Measurements from ENCODE around the gene TMEM150A.

DNA sequence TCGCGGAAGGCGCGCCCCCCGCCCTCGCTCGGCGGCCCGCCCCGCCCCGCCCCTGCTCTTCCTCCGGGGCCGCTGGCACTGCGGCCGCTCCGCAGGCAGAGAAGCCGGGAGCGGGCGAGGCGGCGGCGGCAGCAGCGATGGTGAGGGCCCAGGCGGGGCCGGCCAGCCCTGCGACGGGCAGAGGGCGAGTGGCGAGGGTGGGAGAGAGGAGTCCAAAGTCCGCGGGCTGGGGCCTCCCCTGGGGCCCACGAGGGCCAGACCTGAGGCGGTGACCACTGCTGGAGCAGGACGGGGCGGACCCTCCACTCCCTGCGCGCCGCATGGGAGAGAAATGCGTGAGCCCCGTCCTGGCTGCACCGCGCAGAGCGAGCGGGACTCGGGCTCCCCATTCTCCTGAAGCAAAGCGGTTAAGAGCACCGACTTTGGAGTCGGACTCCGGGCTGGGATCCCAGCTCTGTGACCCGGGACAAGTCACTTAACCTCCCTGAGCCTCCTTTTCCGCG is 18.1 kb downstream of the TMEM150A start, which contains the start of gene VAMP5:
- TF ChIP-seq GATA3 (IDR thresholded peaks at IDR 0.05; ENCODE audit: low read depth, low read length), result no peak
- TF ChIP-seq GATA2 (IDR thresholded peaks at IDR 0.05; ENCODE audit: low read depth, low read length), result no peak
